ENCODE data around the gene THUMPD1.

DNA sequence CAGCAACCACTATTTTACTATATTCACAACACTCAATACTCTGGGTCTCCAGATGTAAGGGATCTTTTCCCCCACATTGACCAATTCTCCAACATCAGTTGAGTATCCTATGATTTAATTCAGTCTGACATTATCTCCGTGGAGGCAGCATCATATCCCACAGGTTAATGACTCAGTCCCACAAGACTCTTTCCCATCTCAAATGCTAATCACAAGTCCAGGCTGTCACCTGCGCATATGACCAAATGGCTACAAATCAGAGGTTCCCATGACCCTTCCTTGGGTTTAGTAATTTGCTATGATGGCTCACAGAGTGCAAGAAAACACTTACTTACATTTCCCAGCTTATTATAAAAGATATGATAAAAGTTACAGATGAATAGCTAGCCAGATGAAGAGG lies 40.9 kb upstream of the THUMPD1 start:
- TF ChIP-seq EZH2 (IDR thresholded peaks at IDR 0.05; ENCODE audit: low read depth, low read length, severe bottlenecking) = no peak
- TF ChIP-seq FOSL1 (IDR thresholded peaks at IDR 0.05; ENCODE audit: insufficient read depth, low read depth, low read length) = no peak
